Measurements from ENCODE around the gene ASXL3.
A peak's percentile ranks its signal among the peaks of the same experiment; 100 is the strongest.

The ASXL3 gene

DNA sequence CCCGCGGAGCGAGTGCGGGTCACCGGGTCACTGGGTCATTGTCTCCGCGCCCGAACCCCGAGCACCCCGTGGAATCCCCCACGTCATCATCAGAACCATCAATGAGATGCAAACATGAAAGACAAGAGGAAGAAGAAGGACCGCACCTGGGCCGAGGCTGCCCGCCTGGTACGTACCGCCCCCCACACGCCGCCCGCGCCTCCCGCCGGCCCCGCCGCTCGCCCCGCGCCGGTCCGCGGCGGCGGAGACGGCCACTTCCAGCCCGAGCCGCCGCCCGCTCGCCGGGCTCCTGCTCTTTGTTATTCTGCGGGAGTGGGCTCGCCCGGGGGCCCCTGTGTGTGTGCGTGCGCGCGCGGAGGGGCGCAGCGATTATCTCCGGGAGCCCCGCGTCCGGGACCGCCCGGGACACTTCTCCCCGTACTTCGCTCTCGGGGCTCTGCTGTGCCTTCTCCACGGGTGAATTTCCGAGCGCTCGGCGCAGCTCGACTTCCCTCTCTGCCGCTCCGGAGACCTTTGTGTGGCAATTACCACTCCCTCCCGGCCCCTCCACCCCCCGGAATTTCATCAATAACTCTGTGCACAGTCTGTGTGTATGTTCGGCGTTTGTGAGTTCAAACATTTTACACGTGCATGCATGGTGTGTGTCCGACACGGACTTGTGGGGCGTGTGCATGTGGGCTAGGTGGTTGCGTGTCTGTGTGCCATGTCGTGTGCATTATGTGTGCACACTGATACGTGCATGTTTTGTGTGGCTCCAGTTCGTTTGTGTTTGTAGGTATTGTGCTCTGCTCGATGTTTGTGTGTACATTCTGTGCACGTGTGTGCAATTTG is 714 bp downstream of the ASXL3 start:
- Histone ChIP-seq H3K4me1 (peaks cover 0 to 32% (median 0%) of the 10 kb centered on the region in 4 donors), H3K27me3 (no peaks in the 10 kb centered on the region), H3K36me3 (no peaks in the 10 kb centered on the region), H3K27ac (peak overlapping the region; percentile 86 to 90), H3K9me3 (no peaks in the 10 kb centered on the region), H3K4me3 (peak overlapping the region; percentile 76 to 82)
- peak; percentile 21 to 65 for DNase-seq
- TF ChIP-seq, protein P1, sequence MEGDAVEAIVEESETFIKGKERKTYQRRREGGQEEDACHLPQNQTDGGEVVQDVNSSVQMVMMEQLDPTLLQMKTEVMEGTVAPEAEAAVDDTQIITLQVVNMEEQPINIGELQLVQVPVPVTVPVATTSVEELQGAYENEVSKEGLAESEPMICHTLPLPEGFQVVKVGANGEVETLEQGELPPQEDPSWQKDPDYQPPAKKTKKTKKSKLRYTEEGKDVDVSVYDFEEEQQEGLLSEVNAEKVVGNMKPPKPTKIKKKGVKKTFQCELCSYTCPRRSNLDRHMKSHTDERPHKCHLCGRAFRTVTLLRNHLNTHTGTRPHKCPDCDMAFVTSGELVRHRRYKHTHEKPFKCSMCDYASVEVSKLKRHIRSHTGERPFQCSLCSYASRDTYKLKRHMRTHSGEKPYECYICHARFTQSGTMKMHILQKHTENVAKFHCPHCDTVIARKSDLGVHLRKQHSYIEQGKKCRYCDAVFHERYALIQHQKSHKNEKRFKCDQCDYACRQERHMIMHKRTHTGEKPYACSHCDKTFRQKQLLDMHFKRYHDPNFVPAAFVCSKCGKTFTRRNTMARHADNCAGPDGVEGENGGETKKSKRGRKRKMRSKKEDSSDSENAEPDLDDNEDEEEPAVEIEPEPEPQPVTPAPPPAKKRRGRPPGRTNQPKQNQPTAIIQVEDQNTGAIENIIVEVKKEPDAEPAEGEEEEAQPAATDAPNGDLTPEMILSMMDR (IDR thresholded peaks at IDR 0.05) = no peak
- intact Hi-C loops (cut with DNase I; ENCODE audit: low total_unique reads) = no loop called here

DNA sequence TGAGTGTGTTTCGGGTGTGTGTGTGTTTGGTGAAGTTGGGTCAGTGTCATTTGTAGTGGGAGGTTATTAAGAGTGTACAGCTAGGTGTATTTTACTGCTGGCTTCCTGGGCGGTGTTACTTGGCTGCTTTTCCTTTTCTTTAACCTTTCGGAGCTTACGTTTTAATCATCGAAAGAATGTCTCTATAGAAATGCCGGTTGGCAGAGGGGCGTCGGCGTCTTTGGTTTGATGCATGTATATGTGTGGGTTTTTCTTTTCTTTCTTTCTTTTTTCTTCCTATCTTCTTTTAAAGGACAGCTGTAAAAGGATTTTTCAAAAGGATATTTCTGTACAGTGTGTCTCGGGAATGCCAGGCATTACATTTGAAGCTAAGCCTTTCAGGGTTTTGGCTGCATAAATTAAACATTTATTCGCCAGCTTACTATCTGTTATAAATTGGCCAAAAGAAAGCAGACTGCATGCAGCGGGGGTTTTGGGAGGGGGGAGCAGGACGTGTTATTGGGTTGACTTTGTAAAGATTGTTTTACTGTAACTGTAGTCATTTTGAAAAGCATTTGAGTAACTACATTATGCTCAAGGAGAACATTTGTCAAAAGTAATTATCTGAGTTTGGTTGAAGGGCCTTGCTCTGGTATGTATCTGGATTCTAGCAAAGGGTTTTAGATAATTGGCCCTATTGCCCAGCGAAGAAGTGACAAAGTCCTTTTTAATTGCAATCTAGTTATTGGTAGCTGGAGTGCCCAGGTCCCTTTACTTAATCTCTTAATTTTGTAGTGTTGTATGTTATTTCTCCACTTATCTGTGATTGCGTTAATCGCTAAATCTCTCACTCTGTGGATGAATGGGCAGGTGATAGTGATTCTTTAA is 1.6 kb downstream of the ASXL3 start:
- Histone ChIP-seq H3K9me3 (no peaks in the 10 kb centered on the region), H3K4me3 (peak overlapping the region; percentile 76 to 82), H3K4me1 (peaks cover 0 to 36% (median 0%) of the 10 kb centered on the region in 4 donors), H3K27ac (peak overlapping the region; percentile 86 to 90), H3K36me3 (no peaks in the 10 kb centered on the region), H3K27me3 (no peaks in the 10 kb centered on the region)
- TF ChIP-seq, protein P1 (IDR thresholded peaks at IDR 0.05) = no peak
- DNase-seq = no peak
- intact Hi-C loops (cut with DNase I; ENCODE audit: low total_unique reads) = no loop called here

- intact Hi-C loops (cut with DNase I; ENCODE audit: low total_unique reads) = no loop called here
- Histone ChIP-seq H3K27ac (no peak overlapping the region), H3K4me3 (no peak overlapping the region), H3K27me3 (no peaks in the 10 kb centered on the region), H3K4me1 (peaks cover 0 to 36% (median 0%) of the 10 kb centered on the region in 4 donors), H3K36me3 (no peaks in the 10 kb centered on the region), H3K9me3 (no peaks in the 10 kb centered on the region)
- DNase-seq = no peak
- TF ChIP-seq, protein P1 (IDR thresholded peaks at IDR 0.05) = no peak
Measured at GRCh38 chr18:33580546-33580945, 2.5 kb downstream of the ASXL3 start.

DNA sequence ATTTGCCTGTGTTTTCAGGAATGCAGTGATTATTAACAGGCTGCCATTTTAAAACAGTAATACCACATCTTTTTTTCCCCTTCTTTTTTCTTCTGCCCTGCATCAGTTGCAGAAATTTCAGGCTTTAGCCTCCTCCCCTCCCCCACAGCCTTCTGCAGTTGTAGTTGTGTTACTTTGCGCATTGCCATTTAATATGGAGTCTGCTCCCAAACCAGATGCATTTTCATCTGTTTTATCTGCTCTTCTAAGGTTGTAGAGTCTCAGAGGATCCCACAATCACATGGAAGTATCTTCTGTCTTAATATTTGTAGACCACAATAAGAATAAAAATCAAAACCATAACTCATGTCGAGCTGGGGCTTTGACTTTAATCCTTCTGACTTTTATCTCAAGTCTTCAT is 3.8 kb downstream of the ASXL3 start:
- peak overlapping the region in 1 of 2 donors; percentile 67 for H3K27ac ChIP-seq
- no peak for DNase-seq
- H3K4me1 ChIP-seq = peaks cover 0 to 26% (median 0%) of the 10 kb centered on the region in 4 donors

GRCh38 chr18:33583901-33584300 is 5.9 kb downstream of the ASXL3 start:
- Histone ChIP-seq H3K27ac (peak overlapping the region; percentile 64 to 67), H3K4me3 (no peak overlapping the region), H3K4me1 (peaks cover 0 to 21% (median 0%) of the 10 kb centered on the region in 4 donors), H3K36me3 (no peaks in the 10 kb centered on the region), H3K27me3 (no peaks in the 10 kb centered on the region), H3K9me3 (no peaks in the 10 kb centered on the region)
- intact Hi-C loops (cut with DNase I; ENCODE audit: low total_unique reads) = no loop called here
- TF ChIP-seq, protein P1 (IDR thresholded peaks at IDR 0.05) = no peak
- no peak for DNase-seq

More for the DNA sequence above, 3.8 kb downstream of the ASXL3 start:
- Histone ChIP-seq H3K36me3 (no peaks in the 10 kb centered on the region), H3K4me3 (no peak overlapping the region), H3K9me3 (no peaks in the 10 kb centered on the region), H3K27me3 (no peaks in the 10 kb centered on the region)
- TF ChIP-seq, protein P1 (IDR thresholded peaks at IDR 0.05) = no peak
- intact Hi-C loops (cut with DNase I; ENCODE audit: low total_unique reads) = no loop called here
